Body of pancreas (tissue), 4 donors: Measurements from ENCODE around the gene UBR2. TPM values are rescaled to one million over a fixed set of nuclear protein-coding genes. Genes with fewer than 3 reads are reported as not detected.

Source experiments
- ATAC-seq: fragments of 150-250 bp; one replicate; pipeline ENCODE4 v1.9.1; 2016
- DNase-seq, 4 donors: peaks; one replicate each; pipeline ENCODE4 v3.0.0-alpha.2; 2019
- H3K27ac ChIP-seq, 4 donors: fragments of 200-600 bp; sonication (generic); 1 replicate in 3 of 4; 2 replicates in 1 of 4; pipeline versions ENCODE4 v1.5.1 to v1.6.1; 2016 to 2019; ENCODE audit warnings: mild to moderate bottlenecking in 1 of 4, mixed read lengths in 1 of 4, moderate library complexity in 1 of 4
- H3K27me3 ChIP-seq, 2 donors: fragments of 200-600 bp; sonication (generic); one replicate each; pipeline ENCODE4 v1.6.0; 2016; ENCODE audit warnings: mild to moderate bottlenecking in 1 of 2
- H3K36me3 ChIP-seq, 2 donors: fragments of 200-600 bp; sonication (generic); replicated peaks in 1 of 2; 2 replicates each; pipeline ENCODE4 v1.5.1; 2016; ENCODE audit warnings: low read depth in 2 of 2; ENCODE audit not compliant: insufficient read depth in 1 of 2
- H3K4me1 ChIP-seq: fragments of 200-600 bp; sonication (generic); one replicate; pipeline ENCODE4 v1.6.0; 2016
- H3K4me3 ChIP-seq, 2 donors: fragments of 200-600 bp; sonication (generic); 1 replicate in 1 of 2; 2 replicates in 1 of 2; pipeline ENCODE4 v1.5.1; 2016 to 2019
- H3K9me3 ChIP-seq, 3 donors: fragments of 200-600 bp; sonication (generic); 1 replicate in 2 of 3; 2 replicates in 1 of 3; pipeline ENCODE4 v1.5.1; 2016
- CTCF ChIP-seq, 7 experiments: fragments of 450-650 bp in 4 of 7; fragments of 200-600 bp in 3 of 7; sonication (generic) in 3 of 7; IDR thresholded peaks; one replicate each; pipeline ENCODE4 v1.5.1; 2016 to 2019; ENCODE audit warnings: antibody characterized with exemption in 7 of 7
- POLR2A ChIP-seq, 3 donors: fragments of 450-650 bp; IDR thresholded peaks; one replicate each; pipeline ENCODE4 v1.6.1; 2016; ENCODE audit warnings: antibody characterized with exemption in 3 of 3, mild to moderate bottlenecking in 2 of 3
- WGBS, 2 donors: methylation state at CpG; one replicate each; pipeline ENCODE4 v1.1.5; 2017; 5-methylcytosine and 5-hydroxymethylcytosine counted together
- intact Hi-C: fragments of 100-400 bp; cut with DNase I; formaldehyde crosslinking; loops from one replicate; pipeline ENCODE4 v1.15.1; 2023
- total RNA-seq, 2 donors: library from RNA; depleted of rRNA; stranded (reverse); fragments of >200 nt; gene quantifications; one replicate each; pipeline ENCODE4 v1.1.0, GENCODE V29; 2016

Gene UBR2
- total RNA-seq, 2 donors from 2014 or later: 19.4 to 23.9 TPM

- 46 to 53% methylated on average over 3 of the region's 3 CpGs for WGBS, 2 donors
- no peak overlapping the region for H3K4me3 ChIP-seq
- TF ChIP-seq CTCF (IDR thresholded peaks at IDR 0.05) (no peak), POLR2A (IDR thresholded peaks at IDR 0.05) (no peak)
- no peak for ATAC-seq
- no peaks in the 10 kb centered on the region for H3K36me3 ChIP-seq
- H3K9me3 ChIP-seq: no peaks in the 10 kb centered on the region
- H3K27me3 ChIP-seq: no peaks in the 10 kb centered on the region
- intact Hi-C loops: no loop called here
- H3K27ac ChIP-seq: no peak overlapping the region
- H3K4me1 ChIP-seq: peaks cover 11% of the 10 kb centered on the region
- DNase-seq: no peak
These were observed 1.8 kb upstream of the UBR2 start for GRCh38 chr6:42561986-42562385.

GRCh38 chr6:42562788-42563405, 932 bp upstream of the UBR2 start:
- no peaks in the 10 kb centered on the region for H3K36me3 ChIP-seq
- WGBS, 2 donors: 48 to 50% methylated on average over 6 of the region's 6 CpGs
- intact Hi-C loops: no loop called here
- H3K27me3 ChIP-seq: no peaks in the 10 kb centered on the region
- no peak for DNase-seq
- H3K4me1 ChIP-seq: peaks cover 19% of the 10 kb centered on the region
- no peak for ATAC-seq
- no peak overlapping the region for H3K27ac ChIP-seq
- no peak for TF ChIP-seq CTCF (IDR thresholded peaks at IDR 0.05)
- no peak for TF ChIP-seq POLR2A (IDR thresholded peaks at IDR 0.05)
- no peak overlapping the region for H3K4me3 ChIP-seq
- H3K9me3 ChIP-seq: no peaks in the 10 kb centered on the region

DNA sequence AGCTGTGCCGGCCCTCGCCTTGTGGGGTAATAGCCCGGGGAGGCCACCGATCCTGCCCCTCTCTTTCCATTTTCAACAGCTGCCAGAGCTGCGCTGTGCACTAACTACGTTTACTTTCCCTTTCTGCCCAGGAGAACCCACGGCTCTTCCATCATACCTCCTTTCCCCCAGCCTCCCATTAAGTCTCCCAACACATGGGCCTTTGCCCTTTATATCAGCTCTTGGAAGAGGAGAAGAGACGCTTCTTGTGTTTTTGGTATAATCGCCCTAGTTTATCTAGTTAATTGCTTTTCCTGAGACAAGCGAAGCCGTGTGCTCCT, 637 bp downstream of the UBR2 start:
- H3K27me3 ChIP-seq: no peaks in the 10 kb centered on the region
- peak overlapping the region; percentile 82 to 84 for H3K4me3 ChIP-seq
- ATAC-seq (no peak), DNase-seq (no peak)
- H3K27ac ChIP-seq: peak overlapping the region; percentile 90 to 97 (median 95)
- H3K4me1 ChIP-seq: peaks cover 23% of the 10 kb centered on the region
- no peaks in the 10 kb centered on the region for H3K36me3 ChIP-seq
- 0% methylated on average over 11 of the region's 11 CpGs for WGBS, 2 donors
- intact Hi-C loops: no loop called here
- H3K9me3 ChIP-seq: no peaks in the 10 kb centered on the region
- TF ChIP-seq CTCF (IDR thresholded peaks at IDR 0.05) (no peak), POLR2A (IDR thresholded peaks at IDR 0.05) (no peak)

GRCh38 chr6:42565823-42566613, 2.2 kb downstream of the UBR2 start:
- no peak for ATAC-seq
- Histone ChIP-seq H3K4me1 (peaks cover 32% of the 10 kb centered on the region), H3K27me3 (no peaks in the 10 kb centered on the region), H3K4me3 (peak overlapping the region in 1 of 2 donors; percentile 84), H3K9me3 (no peaks in the 10 kb centered on the region), H3K27ac (peak overlapping the region in 3 of 4 donors; percentile 94 to 97 (median 96)), H3K36me3 (no peaks in the 10 kb centered on the region)
- intact Hi-C loops: no loop called here
- WGBS, 2 donors: 45 to 53% methylated on average over 15 of the region's 15 CpGs
- no peak for DNase-seq
- TF ChIP-seq POLR2A (IDR thresholded peaks at IDR 0.05): no peak
- no peak for TF ChIP-seq CTCF (IDR thresholded peaks at IDR 0.05)
